ENCODE measurements around the gene MEGF11.

MEGF11 gene

GRCh38 chr15:65901836-65902235 is 351.7 kb downstream of the MEGF11 start:
- Histone ChIP-seq H3K9me2 (replicated peaks; ENCODE audit: low read depth, low read length) (no peaks in the 10 kb centered on the region), H3K79me2 (ENCODE audit: insufficient read depth, low read length) (no peaks in the 10 kb centered on the region), H3K4me1 (ENCODE audit: insufficient read depth, low read length, poor library complexity, severe bottlenecking) (peaks cover 11% of the 10 kb centered on the region), H3K4me2 (ENCODE audit: low read depth, low read length, poor library complexity, severe bottlenecking) (peak overlapping the region; percentile 10), H3K36me3 (ENCODE audit: insufficient read depth, low read length) (peaks cover 64% of the 10 kb centered on the region; the same call in 1 of the 2 replicates), H3K4me3 (ENCODE audit: low read length, poor library complexity, severe bottlenecking) (no peak overlapping the region), H3F3A (ENCODE audit: low read depth) (no peaks in the 10 kb centered on the region), H3K9me3 (ENCODE audit: insufficient read depth, low read depth, low read length) (no peaks in the 10 kb centered on the region), H3K9ac (ENCODE audit: low read depth, low read length, poor library complexity, severe bottlenecking) (no peak overlapping the region), H3K27me3 (ENCODE audit: insufficient read depth, low read length, poor library complexity, severe bottlenecking) (no peaks in the 10 kb centered on the region), H4K20me1 (ENCODE audit: insufficient read depth, low read length, poor library complexity, severe bottlenecking) (no peaks in the 10 kb centered on the region), H2AFZ (ENCODE audit: low read length) (no peak overlapping the region)
- TF ChIP-seq CTCF (conservative IDR thresholded peaks at IDR 0.05; ENCODE audit: low read length) (no peak), EZH2phosphoT487 (IDR thresholded peaks at IDR 0.05; ENCODE audit: borderline replicate concordance) (no peak)

GRCh38 chr15:65901336-65901735 is 352.2 kb downstream of the MEGF11 start:
- H3K9me2 ChIP-seq (replicated peaks; ENCODE audit: low read depth, low read length): no peaks in the 10 kb centered on the region
- no peak overlapping the region for H3K9ac ChIP-seq (ENCODE audit: low read depth, low read length, poor library complexity, severe bottlenecking)
- H3K4me3 ChIP-seq (ENCODE audit: low read length, poor library complexity, severe bottlenecking): no peak overlapping the region
- H2AFZ ChIP-seq (ENCODE audit: low read length): no peak overlapping the region
- H3K4me1 ChIP-seq (ENCODE audit: insufficient read depth, low read length, poor library complexity, severe bottlenecking): peaks cover 11% of the 10 kb centered on the region
- H3K79me2 ChIP-seq (ENCODE audit: insufficient read depth, low read length): no peaks in the 10 kb centered on the region
- H4K20me1 ChIP-seq (ENCODE audit: insufficient read depth, low read length, poor library complexity, severe bottlenecking): no peaks in the 10 kb centered on the region
- H3K27me3 ChIP-seq (ENCODE audit: insufficient read depth, low read length, poor library complexity, severe bottlenecking): no peaks in the 10 kb centered on the region
- H3K36me3 ChIP-seq (ENCODE audit: insufficient read depth, low read length): peaks cover 64% of the 10 kb centered on the region; the same call in 1 of the 2 replicates
- H3K4me2 ChIP-seq (ENCODE audit: low read depth, low read length, poor library complexity, severe bottlenecking): no peak overlapping the region
- no peaks in the 10 kb centered on the region for H3K9me3 ChIP-seq (ENCODE audit: insufficient read depth, low read depth, low read length)
- TF ChIP-seq CTCF (conservative IDR thresholded peaks at IDR 0.05; ENCODE audit: low read length) (no peak), EZH2phosphoT487 (IDR thresholded peaks at IDR 0.05; ENCODE audit: borderline replicate concordance) (no peak)
- H3F3A ChIP-seq (ENCODE audit: low read depth): no peaks in the 10 kb centered on the region

- H2AFZ ChIP-seq (ENCODE audit: low read length): no peak overlapping the region
- no peaks in the 10 kb centered on the region for H3K9me2 ChIP-seq (replicated peaks; ENCODE audit: low read depth, low read length)
Measured at GRCh38 chr15:65900488-65900887, 353.1 kb downstream of the MEGF11 start.

More at GRCh38 chr15:65900488-65900887, 353.1 kb downstream of the MEGF11 start:
- peaks cover 61% of the 10 kb centered on the region; the same call in 1 of the 2 replicates for H3K36me3 ChIP-seq (ENCODE audit: insufficient read depth, low read length)
- H3K27me3 ChIP-seq (ENCODE audit: insufficient read depth, low read length, poor library complexity, severe bottlenecking): no peaks in the 10 kb centered on the region
- H3K79me2 ChIP-seq (ENCODE audit: insufficient read depth, low read length): no peaks in the 10 kb centered on the region
- no peaks in the 10 kb centered on the region for H3K9me3 ChIP-seq (ENCODE audit: insufficient read depth, low read depth, low read length)
- H3F3A ChIP-seq (ENCODE audit: low read depth): no peaks in the 10 kb centered on the region
- no peak for TF ChIP-seq EZH2phosphoT487 (IDR thresholded peaks at IDR 0.05; ENCODE audit: borderline replicate concordance)
- no peak for TF ChIP-seq CTCF (conservative IDR thresholded peaks at IDR 0.05; ENCODE audit: low read length)
- no peak overlapping the region for H3K9ac ChIP-seq (ENCODE audit: low read depth, low read length, poor library complexity, severe bottlenecking)
- H4K20me1 ChIP-seq (ENCODE audit: insufficient read depth, low read length, poor library complexity, severe bottlenecking): no peaks in the 10 kb centered on the region
- H3K4me1 ChIP-seq (ENCODE audit: insufficient read depth, low read length, poor library complexity, severe bottlenecking): peaks cover 11% of the 10 kb centered on the region
- H3K4me3 ChIP-seq (ENCODE audit: low read length, poor library complexity, severe bottlenecking): no peak overlapping the region
- no peak overlapping the region for H3K4me2 ChIP-seq (ENCODE audit: low read depth, low read length, poor library complexity, severe bottlenecking)
